Neural progenitor cell (in vitro differentiated cells): Measurements from ENCODE around the gene CDK2AP2.

Experiments used
- EZH2 ChIP-seq: fragments of 200-600 bp; sonication (generic); IDR thresholded peaks from 2 replicates; pipeline ENCODE4 v1.6.1; 2017; ENCODE audit warnings: antibody characterized with exemption, mild to moderate bottlenecking, moderate library complexity
- EZH2phosphoT487 ChIP-seq: fragments of 200-600 bp; sonication (generic); IDR thresholded peaks from 2 replicates; pipeline ENCODE4 v1.6.1; 2017; ENCODE audit warnings: antibody characterized with exemption
- TF ChIP-seq, protein P1 (sequence below): fragments of 200-600 bp; sonication (generic); IDR thresholded peaks from 2 replicates; pipeline ENCODE4 v1.5.1; 2017; ENCODE audit warnings: antibody characterized with exemption, mild to moderate bottlenecking

- no peak for TF ChIP-seq EZH2
- TF ChIP-seq, protein P1, sequence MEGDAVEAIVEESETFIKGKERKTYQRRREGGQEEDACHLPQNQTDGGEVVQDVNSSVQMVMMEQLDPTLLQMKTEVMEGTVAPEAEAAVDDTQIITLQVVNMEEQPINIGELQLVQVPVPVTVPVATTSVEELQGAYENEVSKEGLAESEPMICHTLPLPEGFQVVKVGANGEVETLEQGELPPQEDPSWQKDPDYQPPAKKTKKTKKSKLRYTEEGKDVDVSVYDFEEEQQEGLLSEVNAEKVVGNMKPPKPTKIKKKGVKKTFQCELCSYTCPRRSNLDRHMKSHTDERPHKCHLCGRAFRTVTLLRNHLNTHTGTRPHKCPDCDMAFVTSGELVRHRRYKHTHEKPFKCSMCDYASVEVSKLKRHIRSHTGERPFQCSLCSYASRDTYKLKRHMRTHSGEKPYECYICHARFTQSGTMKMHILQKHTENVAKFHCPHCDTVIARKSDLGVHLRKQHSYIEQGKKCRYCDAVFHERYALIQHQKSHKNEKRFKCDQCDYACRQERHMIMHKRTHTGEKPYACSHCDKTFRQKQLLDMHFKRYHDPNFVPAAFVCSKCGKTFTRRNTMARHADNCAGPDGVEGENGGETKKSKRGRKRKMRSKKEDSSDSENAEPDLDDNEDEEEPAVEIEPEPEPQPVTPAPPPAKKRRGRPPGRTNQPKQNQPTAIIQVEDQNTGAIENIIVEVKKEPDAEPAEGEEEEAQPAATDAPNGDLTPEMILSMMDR, result no peak
- no peak for TF ChIP-seq EZH2phosphoT487
Measured at GRCh38 chr11:67489203-67489884, 18.6 kb downstream of the CDK2AP2 start.
